Measurements from ENCODE around the gene UGP2.

UGP2 gene

GRCh38 chr2:63855418-63856302 lies 14.0 kb downstream of the UGP2 start:
- no peak for DNase-seq (ENCODE audit: low read depth, low spot score)
- Histone ChIP-seq H3K4me3 (ENCODE audit: insufficient read length, low read depth) (no peak overlapping the region), H3K27me3 (ENCODE audit: insufficient read depth, insufficient read length) (no peaks in the 10 kb centered on the region), H3K36me3 (ENCODE audit: insufficient read depth, insufficient read length, low read length) (peaks cover 32% of the 10 kb centered on the region), H3K9ac (ENCODE audit: insufficient read length, low read depth) (no peak overlapping the region), H3K4me1 (ENCODE audit: insufficient read depth, insufficient read length) (no peaks in the 10 kb centered on the region), H3K9me3 (ENCODE audit: insufficient read depth, low read length) (no peaks in the 10 kb centered on the region)
- TF ChIP-seq YY1 (IDR thresholded peaks at IDR 0.05; ENCODE audit: insufficient read depth, insufficient read length) (no peak), SUZ12 (IDR thresholded peaks at IDR 0.05; ENCODE audit: extremely low read depth, insufficient read depth, insufficient read length) (no peak), ZNF274 (IDR thresholded peaks at IDR 0.05; ENCODE audit: low read depth, low read length) (no peak)

DNA sequence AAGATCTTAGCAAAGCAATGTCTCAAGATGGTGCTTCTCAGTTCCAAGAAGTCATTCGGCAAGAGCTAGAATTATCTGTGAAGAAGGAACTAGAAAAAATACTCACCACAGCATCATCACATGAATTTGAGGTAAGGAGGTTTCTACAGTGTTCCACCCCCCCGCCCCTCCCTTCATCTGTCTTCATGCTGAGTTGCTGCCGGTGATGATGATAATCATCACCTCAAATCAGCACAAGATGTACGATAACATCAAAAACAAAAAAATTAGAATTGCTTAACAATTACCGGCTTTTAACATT lies 14.6 kb downstream of the UGP2 start:
- TF ChIP-seq SUZ12 (IDR thresholded peaks at IDR 0.05; ENCODE audit: extremely low read depth, insufficient read depth, insufficient read length): no peak
- TF ChIP-seq ZNF274 (IDR thresholded peaks at IDR 0.05; ENCODE audit: low read depth, low read length): no peak
- no peak for TF ChIP-seq YY1 (IDR thresholded peaks at IDR 0.05; ENCODE audit: insufficient read depth, insufficient read length)
- DNase-seq (ENCODE audit: low read depth, low spot score): no peak

DNA sequence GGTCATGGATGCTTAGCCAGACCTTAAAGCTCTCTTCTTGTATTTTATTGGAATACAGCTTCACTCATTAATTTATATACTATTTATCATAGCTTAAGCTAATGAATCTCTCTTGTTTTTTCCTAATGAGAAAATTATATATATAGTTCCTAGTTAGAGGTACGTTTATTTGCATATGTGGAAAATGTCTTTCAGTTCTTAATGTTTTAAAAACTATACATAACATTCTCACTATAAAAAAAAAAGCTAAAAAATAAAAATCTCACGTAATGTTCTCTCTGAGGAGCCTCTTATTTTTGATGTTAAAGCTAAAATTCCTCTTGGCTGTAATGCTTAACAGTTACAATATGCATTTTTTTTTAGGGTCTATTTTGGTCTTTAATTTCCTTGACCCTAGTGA lies 16.6 kb downstream of the UGP2 start:
- no peak for DNase-seq (ENCODE audit: low read depth, low spot score)

More for the DNA sequence above, 14.6 kb downstream of the UGP2 start:
- Histone ChIP-seq H3K4me3 (ENCODE audit: insufficient read length, low read depth) (no peak overlapping the region), H3K9ac (ENCODE audit: insufficient read length, low read depth) (no peak overlapping the region), H3K36me3 (ENCODE audit: insufficient read depth, insufficient read length, low read length) (peaks cover 37% of the 10 kb centered on the region), H3K9me3 (ENCODE audit: insufficient read depth, low read length) (no peaks in the 10 kb centered on the region), H3K27me3 (ENCODE audit: insufficient read depth, insufficient read length) (no peaks in the 10 kb centered on the region), H3K4me1 (ENCODE audit: insufficient read depth, insufficient read length) (no peaks in the 10 kb centered on the region)

DNA sequence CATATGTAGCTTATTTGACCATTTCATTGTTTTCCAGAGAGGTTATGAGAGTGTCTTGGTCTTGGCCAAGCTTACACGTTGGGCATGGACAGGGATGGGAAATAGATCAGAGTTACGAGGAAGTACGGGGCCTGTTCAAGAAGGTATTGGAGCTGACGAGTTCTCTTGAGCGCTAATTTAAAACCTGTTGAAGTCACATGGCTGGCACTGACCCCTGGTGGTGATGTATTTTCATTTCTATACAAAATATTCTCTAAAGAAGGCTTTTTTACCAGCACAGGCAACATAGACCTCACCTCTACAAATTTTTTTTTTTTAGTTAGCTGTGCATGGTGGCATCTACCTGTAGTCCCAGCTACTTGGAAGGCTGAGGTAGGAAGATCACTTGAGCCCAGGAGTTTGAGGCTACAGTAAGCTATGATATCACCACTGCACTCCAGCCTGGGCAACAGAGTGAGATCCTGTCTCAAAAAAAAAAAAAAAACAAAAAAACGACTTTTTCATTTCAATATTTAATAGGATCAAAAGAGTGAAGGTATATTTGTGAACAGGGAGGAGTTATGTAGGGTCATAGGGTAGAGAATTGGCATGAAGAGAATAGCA lies 19.6 kb downstream of the UGP2 start:
- TF ChIP-seq ZNF274 (IDR thresholded peaks at IDR 0.05; ENCODE audit: low read depth, low read length) (no peak), SUZ12 (IDR thresholded peaks at IDR 0.05; ENCODE audit: extremely low read depth, insufficient read depth, insufficient read length) (no peak), YY1 (IDR thresholded peaks at IDR 0.05; ENCODE audit: insufficient read depth, insufficient read length) (no peak)
- no peaks in the 10 kb centered on the region for H3K4me1 ChIP-seq (ENCODE audit: insufficient read depth, insufficient read length)
- no peak for DNase-seq (ENCODE audit: low read depth, low spot score)
- H3K9ac ChIP-seq (ENCODE audit: insufficient read length, low read depth): no peak overlapping the region
- peaks cover 63% of the 10 kb centered on the region for H3K36me3 ChIP-seq (ENCODE audit: insufficient read depth, insufficient read length, low read length)
- no peak overlapping the region for H3K4me3 ChIP-seq (ENCODE audit: insufficient read length, low read depth)
- no peaks in the 10 kb centered on the region for H3K27me3 ChIP-seq (ENCODE audit: insufficient read depth, insufficient read length)
- H3K9me3 ChIP-seq (ENCODE audit: insufficient read depth, low read length): no peaks in the 10 kb centered on the region

More for the DNA sequence above, 16.6 kb downstream of the UGP2 start:
- no peak for TF ChIP-seq YY1 (IDR thresholded peaks at IDR 0.05; ENCODE audit: insufficient read depth, insufficient read length)
- no peak for TF ChIP-seq ZNF274 (IDR thresholded peaks at IDR 0.05; ENCODE audit: low read depth, low read length)
- TF ChIP-seq SUZ12 (IDR thresholded peaks at IDR 0.05; ENCODE audit: extremely low read depth, insufficient read depth, insufficient read length): no peak
- no peak overlapping the region for H3K4me3 ChIP-seq (ENCODE audit: insufficient read length, low read depth)
- peaks cover 49% of the 10 kb centered on the region for H3K36me3 ChIP-seq (ENCODE audit: insufficient read depth, insufficient read length, low read length)
- H3K27me3 ChIP-seq (ENCODE audit: insufficient read depth, insufficient read length): no peaks in the 10 kb centered on the region
- H3K9ac ChIP-seq (ENCODE audit: insufficient read length, low read depth): no peak overlapping the region
- H3K9me3 ChIP-seq (ENCODE audit: insufficient read depth, low read length): no peaks in the 10 kb centered on the region
- H3K4me1 ChIP-seq (ENCODE audit: insufficient read depth, insufficient read length): no peaks in the 10 kb centered on the region

DNA sequence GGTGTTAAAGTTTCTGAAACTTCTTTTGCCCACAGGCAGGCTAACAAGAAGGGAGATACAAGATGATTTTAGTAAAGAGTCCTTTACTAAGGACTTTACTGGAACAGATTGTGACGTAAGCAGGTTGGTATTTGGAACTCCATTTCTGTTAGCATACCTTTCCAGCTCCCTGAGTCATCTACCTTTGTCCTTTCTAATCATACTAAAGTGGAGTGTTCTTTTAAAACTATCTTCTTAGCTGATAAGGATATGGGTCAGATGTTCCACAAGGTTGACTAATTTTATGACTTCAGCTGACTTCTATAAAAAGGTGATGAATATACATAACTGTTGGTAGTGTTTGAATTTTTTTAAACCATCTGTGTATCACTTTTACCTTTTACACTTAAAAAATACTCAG lies 21.1 kb downstream of the UGP2 start:
- TF ChIP-seq YY1 (IDR thresholded peaks at IDR 0.05; ENCODE audit: insufficient read depth, insufficient read length) (no peak), SUZ12 (IDR thresholded peaks at IDR 0.05; ENCODE audit: extremely low read depth, insufficient read depth, insufficient read length) (no peak), ZNF274 (IDR thresholded peaks at IDR 0.05; ENCODE audit: low read depth, low read length) (no peak)
- H3K4me3 ChIP-seq (ENCODE audit: insufficient read length, low read depth): no peak overlapping the region
- no peak overlapping the region for H3K9ac ChIP-seq (ENCODE audit: insufficient read length, low read depth)
- DNase-seq (ENCODE audit: low read depth, low spot score): no peak
- H3K36me3 ChIP-seq (ENCODE audit: insufficient read depth, insufficient read length, low read length): peaks cover 57% of the 10 kb centered on the region
- no peaks in the 10 kb centered on the region for H3K4me1 ChIP-seq (ENCODE audit: insufficient read depth, insufficient read length)
- H3K27me3 ChIP-seq (ENCODE audit: insufficient read depth, insufficient read length): no peaks in the 10 kb centered on the region
- H3K9me3 ChIP-seq (ENCODE audit: insufficient read depth, low read length): no peaks in the 10 kb centered on the region

GRCh38 chr2:63863707-63864106 lies 22.0 kb downstream of the UGP2 start:
- no peaks in the 10 kb centered on the region for H3K27me3 ChIP-seq (ENCODE audit: insufficient read depth, insufficient read length)
- H3K4me3 ChIP-seq (ENCODE audit: insufficient read length, low read depth): no peak overlapping the region
- H3K9me3 ChIP-seq (ENCODE audit: insufficient read depth, low read length): no peaks in the 10 kb centered on the region
- DNase-seq (ENCODE audit: low read depth, low spot score): no peak
- H3K9ac ChIP-seq (ENCODE audit: insufficient read length, low read depth): no peak overlapping the region
- TF ChIP-seq YY1 (IDR thresholded peaks at IDR 0.05; ENCODE audit: insufficient read depth, insufficient read length): no peak
- TF ChIP-seq ZNF274 (IDR thresholded peaks at IDR 0.05; ENCODE audit: low read depth, low read length): no peak
- no peak for TF ChIP-seq SUZ12 (IDR thresholded peaks at IDR 0.05; ENCODE audit: extremely low read depth, insufficient read depth, insufficient read length)
- no peaks in the 10 kb centered on the region for H3K4me1 ChIP-seq (ENCODE audit: insufficient read depth, insufficient read length)
- H3K36me3 ChIP-seq (ENCODE audit: insufficient read depth, insufficient read length, low read length): peaks cover 54% of the 10 kb centered on the region

- H3K9me3 ChIP-seq (ENCODE audit: insufficient read depth, low read length): no peaks in the 10 kb centered on the region
- H3K4me1 ChIP-seq (ENCODE audit: insufficient read depth, insufficient read length): no peaks in the 10 kb centered on the region
- H3K4me3 ChIP-seq (ENCODE audit: insufficient read length, low read depth): no peak overlapping the region
- peaks cover 45% of the 10 kb centered on the region for H3K36me3 ChIP-seq (ENCODE audit: insufficient read depth, insufficient read length, low read length)
- TF ChIP-seq YY1 (IDR thresholded peaks at IDR 0.05; ENCODE audit: insufficient read depth, insufficient read length): no peak
- no peak for TF ChIP-seq SUZ12 (IDR thresholded peaks at IDR 0.05; ENCODE audit: extremely low read depth, insufficient read depth, insufficient read length)
- TF ChIP-seq ZNF274 (IDR thresholded peaks at IDR 0.05; ENCODE audit: low read depth, low read length): no peak
- no peak overlapping the region for H3K9ac ChIP-seq (ENCODE audit: insufficient read length, low read depth)
- no peaks in the 10 kb centered on the region for H3K27me3 ChIP-seq (ENCODE audit: insufficient read depth, insufficient read length)
- no peak for DNase-seq (ENCODE audit: low read depth, low spot score)
Observed at GRCh38 chr2:63865159-63865799, 23.6 kb downstream of the UGP2 start.

All from NT2/D1 (cell line).